Measurements from ENCODE around the gene FNIP1.

DNA sequence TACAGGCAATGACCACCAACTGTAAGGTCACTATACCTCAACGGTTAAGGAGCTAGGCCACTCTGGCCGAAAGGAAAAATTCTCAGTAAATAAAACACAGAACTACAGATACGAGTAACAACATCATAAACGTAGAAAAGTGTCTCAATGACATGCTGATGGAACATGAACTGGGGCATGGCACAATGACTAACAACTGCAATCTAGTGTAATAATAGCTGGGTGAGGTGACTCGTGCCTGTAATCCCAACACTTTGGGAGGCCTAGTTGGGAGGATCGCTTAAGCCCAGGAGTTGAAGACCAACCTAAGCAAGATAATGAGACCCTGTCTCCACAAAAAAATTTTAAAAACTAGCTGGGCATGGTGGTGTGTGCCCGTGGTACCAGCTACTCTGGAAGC, 152.0 kb downstream of the FNIP1 start:
- TF ChIP-seq EZH2 (IDR thresholded peaks at IDR 0.05; ENCODE audit: low read depth, unreplicated experiment) (no peak), POLR2AphosphoS5 (IDR thresholded peaks at IDR 0.05; ENCODE audit: low read depth) (no peak), CREB1 (CRISPR knock-in tag; IDR thresholded peaks at IDR 0.05; ENCODE audit: low read depth) (no peak), ZNF114 (CRISPR knock-in tag; IDR thresholded peaks at IDR 0.05) (no peak)
- TF ChIP-seq, protein P1, sequence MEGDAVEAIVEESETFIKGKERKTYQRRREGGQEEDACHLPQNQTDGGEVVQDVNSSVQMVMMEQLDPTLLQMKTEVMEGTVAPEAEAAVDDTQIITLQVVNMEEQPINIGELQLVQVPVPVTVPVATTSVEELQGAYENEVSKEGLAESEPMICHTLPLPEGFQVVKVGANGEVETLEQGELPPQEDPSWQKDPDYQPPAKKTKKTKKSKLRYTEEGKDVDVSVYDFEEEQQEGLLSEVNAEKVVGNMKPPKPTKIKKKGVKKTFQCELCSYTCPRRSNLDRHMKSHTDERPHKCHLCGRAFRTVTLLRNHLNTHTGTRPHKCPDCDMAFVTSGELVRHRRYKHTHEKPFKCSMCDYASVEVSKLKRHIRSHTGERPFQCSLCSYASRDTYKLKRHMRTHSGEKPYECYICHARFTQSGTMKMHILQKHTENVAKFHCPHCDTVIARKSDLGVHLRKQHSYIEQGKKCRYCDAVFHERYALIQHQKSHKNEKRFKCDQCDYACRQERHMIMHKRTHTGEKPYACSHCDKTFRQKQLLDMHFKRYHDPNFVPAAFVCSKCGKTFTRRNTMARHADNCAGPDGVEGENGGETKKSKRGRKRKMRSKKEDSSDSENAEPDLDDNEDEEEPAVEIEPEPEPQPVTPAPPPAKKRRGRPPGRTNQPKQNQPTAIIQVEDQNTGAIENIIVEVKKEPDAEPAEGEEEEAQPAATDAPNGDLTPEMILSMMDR (conservative IDR thresholded peaks at IDR 0.05; ENCODE audit: low read depth in 2 of 2) = no peak
- TF ChIP-seq, protein P2, sequence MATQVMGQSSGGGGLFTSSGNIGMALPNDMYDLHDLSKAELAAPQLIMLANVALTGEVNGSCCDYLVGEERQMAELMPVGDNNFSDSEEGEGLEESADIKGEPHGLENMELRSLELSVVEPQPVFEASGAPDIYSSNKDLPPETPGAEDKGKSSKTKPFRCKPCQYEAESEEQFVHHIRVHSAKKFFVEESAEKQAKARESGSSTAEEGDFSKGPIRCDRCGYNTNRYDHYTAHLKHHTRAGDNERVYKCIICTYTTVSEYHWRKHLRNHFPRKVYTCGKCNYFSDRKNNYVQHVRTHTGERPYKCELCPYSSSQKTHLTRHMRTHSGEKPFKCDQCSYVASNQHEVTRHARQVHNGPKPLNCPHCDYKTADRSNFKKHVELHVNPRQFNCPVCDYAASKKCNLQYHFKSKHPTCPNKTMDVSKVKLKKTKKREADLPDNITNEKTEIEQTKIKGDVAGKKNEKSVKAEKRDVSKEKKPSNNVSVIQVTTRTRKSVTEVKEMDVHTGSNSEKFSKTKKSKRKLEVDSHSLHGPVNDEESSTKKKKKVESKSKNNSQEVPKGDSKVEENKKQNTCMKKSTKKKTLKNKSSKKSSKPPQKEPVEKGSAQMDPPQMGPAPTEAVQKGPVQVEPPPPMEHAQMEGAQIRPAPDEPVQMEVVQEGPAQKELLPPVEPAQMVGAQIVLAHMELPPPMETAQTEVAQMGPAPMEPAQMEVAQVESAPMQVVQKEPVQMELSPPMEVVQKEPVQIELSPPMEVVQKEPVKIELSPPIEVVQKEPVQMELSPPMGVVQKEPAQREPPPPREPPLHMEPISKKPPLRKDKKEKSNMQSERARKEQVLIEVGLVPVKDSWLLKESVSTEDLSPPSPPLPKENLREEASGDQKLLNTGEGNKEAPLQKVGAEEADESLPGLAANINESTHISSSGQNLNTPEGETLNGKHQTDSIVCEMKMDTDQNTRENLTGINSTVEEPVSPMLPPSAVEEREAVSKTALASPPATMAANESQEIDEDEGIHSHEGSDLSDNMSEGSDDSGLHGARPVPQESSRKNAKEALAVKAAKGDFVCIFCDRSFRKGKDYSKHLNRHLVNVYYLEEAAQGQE (IDR thresholded peaks at IDR 0.05; ENCODE audit: unreplicated experiment) = no peak

All from GM23338 (cell line).